Fibroblast of skin of right biceps (primary cell): Measurements from ENCODE around the gene ENTPD2.
"Not testable (repeated sequence)": the region's sequence is repeated elsewhere in the genome, so short reads cannot be mapped to it uniquely, and the experiment has no call there.

Source experiments
- DNase-seq: peaks from one replicate; pipeline ENCODE4 v3.0.0-alpha.2; 2013

The ENTPD2 gene

DNA sequence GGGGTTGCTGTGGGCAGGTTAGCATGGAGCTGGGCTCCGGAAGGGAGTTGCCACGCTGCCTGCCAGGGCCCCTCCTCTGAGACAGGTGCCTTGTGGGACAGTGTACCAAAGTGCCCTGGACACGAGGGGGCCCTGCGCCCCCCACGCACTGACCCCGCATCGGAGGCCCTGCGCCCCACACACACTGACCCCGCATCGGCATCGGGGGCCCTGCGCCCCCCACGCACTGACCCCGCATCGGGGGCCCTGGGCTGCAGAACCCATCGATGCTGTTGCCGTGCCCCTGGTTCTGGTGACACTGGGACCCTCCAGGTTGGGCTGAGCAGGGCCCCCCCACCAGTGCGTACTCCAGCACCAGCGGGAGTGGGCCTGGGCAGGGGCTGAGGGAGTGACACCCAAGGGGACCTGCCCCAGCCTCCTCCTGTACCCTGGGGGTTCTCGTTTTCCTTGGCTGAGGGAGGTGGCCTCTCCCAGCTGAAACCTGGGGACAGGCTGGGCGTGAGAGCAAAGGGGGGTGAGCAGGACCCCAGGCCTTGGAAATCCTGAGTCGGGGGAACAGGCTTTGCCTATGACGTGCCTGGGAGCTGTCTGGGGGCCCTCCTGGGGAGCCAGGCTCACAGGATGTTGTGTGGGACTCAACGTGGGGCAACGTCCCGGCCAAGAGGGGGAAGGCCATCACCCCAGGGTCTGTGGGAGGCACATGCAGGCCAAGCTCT, 9.6 kb upstream of the ENTPD2 start:
- no peak for DNase-seq

GRCh38 chr9:137062798-137063197, 8.9 kb upstream of the ENTPD2 start:
- not testable (repeated sequence) for DNase-seq

DNA sequence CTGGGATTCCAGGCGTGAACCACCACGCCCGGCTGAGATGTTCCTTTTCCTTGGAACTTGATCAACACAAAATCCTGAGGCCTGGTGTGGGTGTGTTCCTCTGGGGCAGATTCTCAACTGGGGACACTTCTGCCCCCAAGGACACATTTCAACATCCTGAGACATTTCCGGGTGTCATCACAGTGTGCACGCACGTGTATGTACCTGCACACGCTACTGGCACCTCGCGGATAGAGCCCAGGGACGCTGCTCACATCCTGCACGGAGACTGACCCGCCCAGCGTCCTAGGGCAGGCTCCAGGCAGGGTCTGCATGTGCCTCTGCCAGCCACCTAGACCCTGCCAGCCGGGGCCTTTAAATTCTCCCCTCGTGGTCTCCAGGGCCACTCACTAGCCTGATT, 8.5 kb upstream of the ENTPD2 start:
- no peak for DNase-seq

- no peak for DNase-seq
These were observed 4.8 kb upstream of the ENTPD2 start for GRCh38 chr9:137058521-137059234.

- no peak for DNase-seq
These were observed 3.7 kb upstream of the ENTPD2 start for GRCh38 chr9:137057545-137057944.

DNA sequence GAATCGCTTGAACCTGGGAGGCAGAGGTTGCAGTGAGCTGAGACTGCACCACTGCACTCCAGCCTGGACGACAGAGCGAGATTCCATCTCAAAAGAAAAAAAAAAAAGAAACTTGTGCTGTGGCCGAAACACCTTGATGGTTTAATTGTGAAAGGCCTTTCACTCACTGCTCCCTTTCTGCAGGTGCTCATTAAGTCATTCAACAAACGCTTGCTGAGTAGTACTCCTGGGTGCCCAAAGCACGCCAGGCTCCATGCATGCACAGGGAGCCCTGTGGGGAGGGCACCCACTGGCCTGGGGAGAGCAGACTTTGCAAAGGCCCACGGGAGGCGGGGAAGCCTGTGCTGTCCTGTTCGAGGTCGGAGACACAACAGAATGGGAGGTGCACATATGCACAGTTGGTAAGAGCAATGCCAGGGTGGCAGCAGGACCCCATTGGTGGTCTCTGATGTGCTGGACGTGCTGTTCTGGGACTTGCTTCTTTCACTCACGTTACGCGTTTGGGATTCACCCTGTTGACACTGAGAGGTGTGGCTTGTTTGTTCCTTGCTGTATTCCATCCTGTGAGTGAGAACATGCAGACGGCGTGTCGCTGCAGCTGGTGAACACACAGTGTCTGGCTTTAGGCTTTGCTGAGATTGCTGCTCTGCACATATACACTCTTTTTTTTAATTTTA, 3.0 kb upstream of the ENTPD2 start:
- DNase-seq = no peak

DNA sequence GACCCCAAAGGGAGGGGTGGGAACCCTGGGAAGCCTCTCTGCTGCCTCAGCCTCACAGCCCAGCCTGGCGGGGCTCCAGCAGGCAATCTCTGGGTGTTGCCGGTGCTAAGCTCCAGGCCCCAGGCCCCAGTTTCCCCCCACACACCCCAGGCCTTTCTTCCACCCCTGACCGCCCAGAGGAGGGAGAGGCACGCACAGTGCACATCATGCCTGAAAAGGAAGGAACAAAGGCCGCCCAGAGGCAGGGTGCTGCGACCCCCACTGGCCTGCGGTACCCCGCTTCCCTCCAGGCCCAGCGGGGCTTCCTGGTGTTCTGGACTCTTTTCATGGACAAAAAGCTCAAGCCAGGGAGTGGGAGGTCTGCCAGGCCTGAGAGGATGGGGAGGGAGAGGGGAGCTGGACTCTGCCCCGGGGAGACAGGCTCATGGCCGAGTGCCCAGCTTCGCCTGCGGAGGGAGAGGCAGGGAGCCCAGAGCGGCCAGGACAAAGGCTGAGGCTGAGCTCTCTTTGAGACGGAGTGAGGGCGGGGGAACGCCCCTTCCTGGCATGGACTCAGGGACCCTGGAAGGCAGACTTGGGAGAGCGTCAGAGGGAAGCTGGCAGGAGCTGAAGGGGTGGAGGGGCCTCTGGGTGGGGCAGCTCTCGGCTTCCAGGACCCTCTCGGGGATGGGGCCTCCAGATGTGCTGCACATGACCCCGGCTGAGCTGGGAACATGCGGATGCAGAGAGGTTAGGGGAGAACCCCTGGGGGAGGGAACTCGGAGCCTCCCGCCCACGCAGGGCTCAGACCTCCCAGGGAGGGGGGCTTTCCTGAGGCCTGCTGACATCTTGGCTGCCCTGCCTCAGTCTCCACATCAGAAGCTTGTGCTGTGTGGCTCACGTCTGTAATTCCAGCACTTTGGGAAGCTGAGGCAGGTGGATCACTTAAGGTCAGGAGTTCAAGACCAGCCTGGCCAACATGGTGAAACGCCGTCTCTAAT, 1.8 kb upstream of the ENTPD2 start:
- DNase-seq = peak; percentile 24

GRCh38 chr9:137054932-137055384, 1.1 kb upstream of the ENTPD2 start:
- no peak for DNase-seq

DNA sequence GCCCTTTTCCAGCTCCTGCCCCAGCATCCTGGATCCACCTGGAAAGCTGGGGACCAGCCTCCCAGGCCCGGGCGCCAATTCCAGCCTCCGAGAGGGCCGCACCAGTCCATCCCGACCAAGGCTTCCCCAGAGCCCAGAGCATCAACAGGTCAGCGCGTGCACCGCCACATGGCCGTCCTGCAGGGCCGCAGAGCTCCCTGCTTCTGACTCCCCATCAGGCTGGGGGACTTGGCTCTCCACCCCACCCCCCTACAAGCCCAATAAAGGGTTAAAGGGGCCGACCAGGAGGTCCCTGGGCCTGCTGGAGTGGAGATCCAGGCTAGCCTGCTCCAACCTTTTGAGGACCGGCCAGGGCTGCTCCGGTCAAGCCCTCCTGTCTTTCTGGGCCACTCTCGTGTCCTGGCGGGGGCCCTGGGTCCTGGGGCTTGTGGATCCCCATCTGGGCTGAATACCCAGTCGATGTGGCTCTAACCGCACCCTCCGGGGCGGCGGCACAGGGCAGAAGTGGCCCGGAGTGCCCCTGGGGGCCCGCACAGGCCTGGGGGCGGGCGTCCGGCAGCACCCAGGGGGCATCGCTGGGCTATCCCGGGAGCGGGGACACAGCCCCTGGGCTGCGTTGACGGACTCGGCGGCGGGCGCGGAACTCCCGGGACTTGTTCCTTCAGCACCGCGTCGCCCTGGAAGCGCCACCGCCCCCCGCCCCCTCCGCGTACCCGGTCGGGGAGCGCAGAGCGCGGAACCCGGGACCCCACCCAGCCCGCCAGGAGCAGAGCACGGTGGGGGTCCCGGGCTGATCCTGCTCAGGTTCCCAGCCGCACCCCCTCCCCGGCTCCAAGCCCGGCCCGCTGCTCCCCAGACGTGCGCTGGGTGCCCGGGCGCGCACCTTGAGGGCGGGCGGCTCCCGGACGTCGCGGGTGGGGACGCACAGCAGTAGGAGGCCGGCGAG, 590 bp downstream of the ENTPD2 start:
- DNase-seq = no peak

DNA sequence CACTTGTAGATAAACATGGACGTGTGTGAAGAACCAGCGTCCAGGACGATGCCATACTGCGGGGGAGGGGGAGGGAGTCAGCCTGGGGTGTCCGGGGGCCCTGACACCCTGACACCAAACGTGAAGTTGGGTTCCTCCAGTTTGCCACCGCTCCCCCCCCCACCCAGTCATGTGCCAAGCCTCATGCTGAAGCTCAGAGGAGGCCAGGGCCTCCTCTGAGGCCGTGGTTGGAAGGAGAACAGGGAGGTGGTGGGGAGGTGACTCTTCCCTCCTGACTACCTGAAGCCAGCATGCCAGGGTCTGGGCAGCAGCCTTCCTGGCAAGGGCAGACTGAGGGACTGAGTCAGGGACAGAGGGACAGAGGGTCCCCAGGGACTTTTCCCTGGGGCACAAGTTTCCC, 1.6 kb downstream of the ENTPD2 start:
- DNase-seq = no peak

DNA sequence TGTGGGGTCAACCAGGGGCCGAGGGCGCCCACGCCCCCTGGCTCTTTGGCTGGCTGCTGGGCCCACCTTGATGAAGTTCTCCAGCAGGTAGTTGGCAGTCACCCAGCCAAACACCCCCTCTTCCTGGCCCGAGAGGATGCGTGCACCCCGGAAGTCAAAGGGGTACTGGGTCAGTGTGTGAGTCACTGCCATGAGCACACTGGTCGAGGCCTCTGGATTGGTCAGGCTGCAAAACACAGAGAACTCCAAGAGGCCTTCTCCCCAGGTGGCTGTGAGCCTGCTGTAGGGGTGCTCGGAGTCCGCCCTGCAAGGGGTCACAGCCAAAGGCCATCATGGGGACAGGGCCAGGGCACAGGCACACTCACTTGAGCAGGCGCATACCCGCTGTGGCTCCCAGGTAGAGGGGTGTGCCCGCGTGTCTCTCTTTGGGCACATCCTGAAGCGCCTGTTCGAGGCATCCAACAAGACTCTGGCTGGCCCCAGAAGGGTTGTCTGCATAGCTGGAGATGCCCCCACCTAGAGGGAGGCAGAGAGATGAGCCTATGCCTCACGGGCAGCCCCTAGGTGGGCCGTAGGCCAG, 2.6 kb downstream of the ENTPD2 start:
- DNase-seq = no peak

GRCh38 chr9:137050570-137050969, 3.3 kb downstream of the ENTPD2 start:
- no peak for DNase-seq

DNA sequence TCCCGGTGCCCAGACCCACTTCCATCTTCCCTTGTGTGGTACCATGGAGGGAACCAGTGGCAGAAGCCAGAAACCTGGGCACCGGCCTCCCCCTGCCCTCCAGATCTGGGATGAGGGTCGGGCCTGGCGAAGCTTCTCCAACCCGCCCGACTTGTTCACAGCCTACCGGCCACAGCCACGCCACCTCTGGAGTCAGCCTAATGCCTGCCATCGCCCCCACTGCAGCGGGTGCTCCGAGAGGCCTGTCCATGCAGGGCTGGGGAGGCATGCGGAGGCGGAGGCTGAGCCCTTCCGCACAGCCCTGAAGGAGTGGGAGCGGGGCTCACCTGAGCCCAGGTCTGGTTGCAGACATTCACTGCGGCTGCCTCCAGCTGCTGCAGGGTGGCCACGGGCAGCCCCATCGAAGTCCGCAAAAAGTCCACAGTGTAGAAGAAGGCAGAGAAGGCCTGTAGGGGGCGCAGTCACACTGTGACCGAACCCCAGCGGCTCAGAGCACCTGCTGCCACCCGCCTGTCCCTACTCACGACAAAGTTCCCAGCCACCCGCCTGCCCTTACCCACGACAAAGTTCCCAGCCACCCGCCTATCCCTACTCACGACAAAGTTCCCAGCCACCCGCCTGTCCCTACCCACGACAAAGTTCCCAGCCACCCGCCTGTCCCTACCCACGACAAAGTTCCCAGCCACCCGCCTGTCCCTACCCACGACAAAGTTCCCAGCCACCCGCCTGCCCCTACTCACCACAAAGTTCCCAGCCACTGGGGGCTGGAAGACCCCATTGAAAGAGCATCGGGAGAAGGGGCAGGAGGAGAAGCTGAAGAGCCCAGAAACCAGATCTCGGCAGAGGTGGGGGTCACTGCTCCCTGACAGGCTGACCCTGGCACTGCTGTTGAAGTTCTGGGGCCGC, 4.1 kb downstream of the ENTPD2 start:
- peak; percentile 19 for DNase-seq

GRCh38 chr9:137048655-137049543, 5.0 kb downstream of the ENTPD2 start:
- no peak for DNase-seq

- peak; percentile 62 for DNase-seq
These were observed 7.6 kb downstream of the ENTPD2 start, which contains the start of gene NPDC1 for GRCh38 chr9:137046088-137046787. TSS of gene NPDC1 (minus strand) at chr9:137046177. CDS start at chr9:137045989, 188 bp downstream.

- DNase-seq = peak; percentile 35
These were observed 8.4 kb downstream of the ENTPD2 start for GRCh38 chr9:137045294-137046087.

DNA sequence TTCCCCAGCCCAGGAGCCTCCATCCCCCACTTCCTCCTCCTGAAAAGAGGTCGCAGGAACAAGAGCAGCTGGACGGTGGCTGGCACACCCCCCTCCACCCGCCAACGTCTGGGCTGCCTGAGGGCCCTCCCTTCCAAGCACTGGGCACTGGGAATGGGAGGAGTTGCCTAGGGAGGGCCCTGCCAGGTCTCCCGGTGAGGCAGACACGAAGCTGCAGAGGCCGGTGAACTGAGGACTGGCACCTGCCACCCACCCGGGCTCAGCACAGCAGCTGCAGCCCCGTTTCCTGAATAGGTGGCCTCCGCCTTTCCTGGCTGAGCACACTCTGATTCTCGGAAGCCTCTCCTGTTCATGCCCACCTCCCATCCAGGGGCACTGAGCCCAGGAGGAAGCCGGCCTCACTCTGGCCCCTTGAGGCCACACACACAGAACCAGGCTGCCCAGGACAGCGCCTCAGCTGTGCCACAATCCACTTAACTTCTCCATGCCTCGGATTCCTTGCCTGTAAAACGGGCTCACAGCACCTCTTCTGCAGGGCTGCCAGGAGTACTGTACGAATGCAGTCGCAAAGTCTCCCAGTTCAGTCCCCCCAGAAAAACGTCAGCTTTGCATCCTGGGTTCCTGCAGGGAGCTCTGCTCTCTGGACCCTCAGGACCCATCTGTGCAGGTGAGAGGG, 9.2 kb downstream of the ENTPD2 start:
- DNase-seq = no peak
